ENCODE data around the gene CKS2. TPM values are rescaled to one million over a fixed set of nuclear protein-coding genes. Genes with fewer than 3 reads are reported as not detected.

Gene CKS2
- polyA plus RNA-seq, 1 donor (not counting 4 experiments of a cell fraction or from before 2014, with no cell fraction given): 291 TPM

- no peaks in the 10 kb centered on the region for H3K79me2 ChIP-seq (ENCODE audit: control insufficient read depth, insufficient read depth, low read length)
- no peaks in the 10 kb centered on the region for H4K20me1 ChIP-seq (ENCODE audit: control insufficient read depth, extremely low read depth, insufficient read depth, low read length)
- peaks cover 30 to 32% of the 10 kb centered on the region in 2 experiments for H3K36me3 ChIP-seq (ENCODE audit: control insufficient read depth in 2 of 2, extremely low read depth in 1 of 2, insufficient read depth in 2 of 2, low read length in 2 of 2)
- FAIRE-seq (no peak), DNase-seq (ENCODE audit: low read depth, low spot score) (no peak)
- no peaks in the 10 kb centered on the region for H3K27me3 ChIP-seq (ENCODE audit: control insufficient read depth, extremely low read depth, insufficient read depth, low read length)
- no peaks in the 10 kb centered on the region for H3K4me1 ChIP-seq (ENCODE audit: control insufficient read depth, extremely low read depth, insufficient read depth, low read length)
- H3K9me3 ChIP-seq (ENCODE audit: control insufficient read depth, low read depth, low read length): no peaks in the 10 kb centered on the region
- no peak for TF ChIP-seq EZH2 (IDR thresholded peaks at IDR 0.05; ENCODE audit: low read length)
- no peak for TF ChIP-seq CTCF (optimal IDR thresholded peaks at IDR 0.05 in 1 of 3, IDR thresholded peaks at IDR 0.05 in 1 of 3, conservative IDR thresholded peaks at IDR 0.05 in 1 of 3; ENCODE audit: extremely low read depth in 1 of 3, insufficient read depth in 2 of 3, low read length in 3 of 3)
- no peak overlapping the region for H3K9ac ChIP-seq (ENCODE audit: control insufficient read depth, extremely low read depth, insufficient read depth, low read length)
- H3K9me1 ChIP-seq (ENCODE audit: control insufficient read depth, extremely low read depth, insufficient read depth, low read length): no peaks in the 10 kb centered on the region
- no peak overlapping the region for H3K4me3 ChIP-seq (ENCODE audit: control insufficient read depth in 2 of 3, extremely low read depth in 1 of 3, insufficient read depth in 2 of 3, low read depth in 1 of 3, low read length in 3 of 3)
- no peak overlapping the region for H3K4me2 ChIP-seq (ENCODE audit: control insufficient read depth, extremely low read depth, insufficient read depth, low read depth, low read length)
- no peak overlapping the region for H3K27ac ChIP-seq (ENCODE audit: control insufficient read depth, insufficient read depth, low read length)
- dilution Hi-C loops (cut with MboI; ENCODE audit: extremely low pct_ligation_motif_present, low sequenced_read_pairs): no loop called here
- H2AFZ ChIP-seq (ENCODE audit: control insufficient read depth, low read length): no peak overlapping the region
These were observed 48.8 kb downstream of the CKS2 start for GRCh38 chr9:89359751-89360261.

- TF ChIP-seq EZH2 (IDR thresholded peaks at IDR 0.05; ENCODE audit: low read length) (no peak), CTCF (optimal IDR thresholded peaks at IDR 0.05 in 1 of 3, IDR thresholded peaks at IDR 0.05 in 1 of 3, conservative IDR thresholded peaks at IDR 0.05 in 1 of 3; ENCODE audit: extremely low read depth in 1 of 3, insufficient read depth in 2 of 3, low read length in 3 of 3) (no peak)
- Histone ChIP-seq H4K20me1 (ENCODE audit: control insufficient read depth, extremely low read depth, insufficient read depth, low read length) (no peaks in the 10 kb centered on the region), H3K9me1 (ENCODE audit: control insufficient read depth, extremely low read depth, insufficient read depth, low read length) (no peaks in the 10 kb centered on the region), H3K27ac (ENCODE audit: control insufficient read depth, insufficient read depth, low read length) (no peak overlapping the region), H3K4me3 (ENCODE audit: control insufficient read depth in 2 of 3, extremely low read depth in 1 of 3, insufficient read depth in 2 of 3, low read depth in 1 of 3, low read length in 3 of 3) (no peak overlapping the region), H3K9me3 (ENCODE audit: control insufficient read depth, low read depth, low read length) (no peaks in the 10 kb centered on the region), H3K4me2 (ENCODE audit: control insufficient read depth, extremely low read depth, insufficient read depth, low read depth, low read length) (no peak overlapping the region), H2AFZ (ENCODE audit: control insufficient read depth, low read length) (no peak overlapping the region), H3K79me2 (ENCODE audit: control insufficient read depth, insufficient read depth, low read length) (no peaks in the 10 kb centered on the region), H3K36me3 (ENCODE audit: control insufficient read depth in 2 of 2, extremely low read depth in 1 of 2, insufficient read depth in 2 of 2, low read length in 2 of 2) (peaks cover 28 to 32% of the 10 kb centered on the region in 2 experiments), H3K4me1 (ENCODE audit: control insufficient read depth, extremely low read depth, insufficient read depth, low read length) (no peaks in the 10 kb centered on the region), H3K9ac (ENCODE audit: control insufficient read depth, extremely low read depth, insufficient read depth, low read length) (no peak overlapping the region), H3K27me3 (ENCODE audit: control insufficient read depth, extremely low read depth, insufficient read depth, low read length) (no peaks in the 10 kb centered on the region)
- no peak for FAIRE-seq
- dilution Hi-C loops (cut with MboI; ENCODE audit: extremely low pct_ligation_motif_present, low sequenced_read_pairs): no loop called here
- DNase-seq (ENCODE audit: low read depth, low spot score): no peak
These were observed 49.5 kb downstream of the CKS2 start for GRCh38 chr9:89360465-89360864.
